ENCODE measurements around the gene SNX6. TPM values are rescaled to one million over a fixed set of nuclear protein-coding genes. Genes with fewer than 3 reads are reported as not detected.

Gene SNX6
- total and polyA plus RNA-seq, 2 donors (not counting 3 experiments of a cell fraction or from before 2014, with no cell fraction given), result 95.1 to 120 TPM

- intact Hi-C loops (cut with micrococcal nuclease), result loop anchor here (1.0 to 5.0 kb wide), 2 partner anchors 15 to 34 kb away; partner anchors contain the start of gene SNX6
- no peak for TF ChIP-seq MYC (IDR thresholded peaks at IDR 0.05; ENCODE audit: low read depth, low read length)
- TF ChIP-seq POLR2A (IDR thresholded peaks at IDR 0.05; ENCODE audit: low read depth, low read length), result no peak
- TF ChIP-seq POLR2AphosphoS5 (IDR thresholded peaks at IDR 0.05; ENCODE audit: insufficient read depth, low read depth, low read length), result peak; percentile 69
- TF ChIP-seq FOS (IDR thresholded peaks at IDR 0.05; ENCODE audit: borderline replicate concordance, insufficient read depth, low read length), result peak; percentile 61
- TF ChIP-seq CTCF (IDR thresholded peaks at IDR 0.05; ENCODE audit: extremely low read depth in 1 of 2, insufficient read depth in 1 of 2, low read depth in 1 of 2, low read length in 2 of 2), result no peak
- peak; percentile 76 for TF ChIP-seq GATA2 (IDR thresholded peaks at IDR 0.05; ENCODE audit: insufficient read depth, insufficient read length, low read depth, low read length)
- TF ChIP-seq JUN (IDR thresholded peaks at IDR 0.05; ENCODE audit: borderline replicate concordance, insufficient read depth, insufficient read length, low read depth), result peak; percentile 77
- TF ChIP-seq EZH2 (IDR thresholded peaks at IDR 0.05; ENCODE audit: borderline replicate concordance, low read depth, low read length, severe bottlenecking), result no peak
- TF ChIP-seq MAX (IDR thresholded peaks at IDR 0.05; ENCODE audit: insufficient read depth, insufficient read length), result no peak
These were observed 36.0 kb upstream of the SNX6 start for GRCh38 chr14:34665785-34666435.

More at GRCh38 chr14:34665785-34666435, 36.0 kb upstream of the SNX6 start:
- BruUV-seq (replicated peaks), result no TSS peak
- peak; percentile 89 for DNase-seq (ENCODE audit: low read depth, low spot score)
- dilution Hi-C loops (cut with MboI; ENCODE audit: extremely low pct_ligation_motif_present, low sequenced_read_pairs), result no loop called here
- Histone ChIP-seq H3K4me2 (ENCODE audit: insufficient read depth, low read length) (peak overlapping the region; percentile 82), H3K4me3 (replicated peaks in 1 of 3; ENCODE audit: insufficient read depth in 1 of 3, low read depth in 1 of 3, low read length in 3 of 3) (no peak overlapping the region), H3K36me3 (ENCODE audit: control insufficient read depth in 2 of 2, extremely low read depth in 1 of 2, insufficient read depth in 2 of 2, low read length in 2 of 2) (no peaks in the 10 kb centered on the region), H3K27ac (ENCODE audit: insufficient read depth, low read depth, low read length) (peak overlapping the region; percentile 87), H4K20me1 (replicated peaks; ENCODE audit: control insufficient read depth, extremely low read depth, insufficient read depth, low read length) (no peaks in the 10 kb centered on the region), H2AFZ (ENCODE audit: low read depth, low read length) (no peak overlapping the region), H3K9ac (replicated peaks; ENCODE audit: extremely low read depth, insufficient read depth, low read length) (peak overlapping the region; percentile 65), H3K9me1 (replicated peaks; ENCODE audit: control insufficient read depth, extremely low read depth, insufficient read depth, low read length) (no peaks in the 10 kb centered on the region), H3K27me3 (ENCODE audit: control insufficient read depth in 2 of 2, insufficient read depth in 2 of 2, low read length in 2 of 2) (no peaks in the 10 kb centered on the region), H3K4me1 (ENCODE audit: control insufficient read depth, extremely low read depth, insufficient read depth, low read length) (peaks cover 18% of the 10 kb centered on the region), H3K9me3 (replicated peaks; ENCODE audit: control insufficient read depth, insufficient read depth, low read length) (no peaks in the 10 kb centered on the region), H3K79me2 (ENCODE audit: control insufficient read depth, insufficient read depth, low read length) (no peaks in the 10 kb centered on the region)
- FAIRE-seq, result peak; percentile 94
- ChIA-PET CTCF (interaction anchor here (1.1 to 2.0 kb wide), 3 partner anchors 12 to 57 kb away, joined by 3 to 9 read pairs (median 4); no protein-coding TSS in a partner anchor), POLR2A (no interaction called here)

Data from endothelial cell of umbilical vein (primary cell).